Epithelial cell of esophagus (primary cell): ENCODE measurements around the gene WSCD2.

Experiments used
- DNase-seq: peaks from one replicate; pipeline ENCODE4 v3.0.0; 2010; ENCODE audit warnings: low read depth
- H3K4me3 ChIP-seq: 2 replicates; pipeline ENCODE4 v1.5.1; 2011; ENCODE audit warnings: mild to moderate bottlenecking, low read length, control low read depth
- TF ChIP-seq, protein P1 (sequence below): IDR thresholded peaks from 2 replicates; pipeline ENCODE4 v1.5.1; 2011; ENCODE audit warnings: low read depth, mild to moderate bottlenecking, low read length, control low read depth, inconsistent platforms; ENCODE audit not compliant: insufficient read depth; ENCODE audit errors: missing control alignments

WSCD2 gene

DNA sequence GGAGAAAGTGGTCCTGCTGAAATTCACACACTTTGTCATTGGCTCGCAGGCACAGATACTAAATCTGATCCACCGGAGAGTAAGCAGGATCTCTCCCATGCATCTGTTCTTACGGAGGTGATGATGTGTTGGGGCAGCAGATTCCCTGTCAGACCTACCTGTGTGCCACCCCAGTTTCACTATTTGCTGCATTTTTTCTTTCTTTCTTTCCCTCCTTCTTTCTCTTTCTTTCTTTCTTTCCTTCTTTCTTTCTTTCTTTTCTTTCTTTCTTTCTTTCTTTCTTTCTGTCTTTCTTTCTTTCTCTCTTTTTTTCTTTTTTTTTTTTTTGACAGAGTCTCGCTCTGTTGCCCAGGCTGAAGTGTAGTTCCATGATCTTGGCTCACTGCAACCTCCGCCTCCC, 37.4 kb downstream of the WSCD2 start:
- TF ChIP-seq, protein P1, sequence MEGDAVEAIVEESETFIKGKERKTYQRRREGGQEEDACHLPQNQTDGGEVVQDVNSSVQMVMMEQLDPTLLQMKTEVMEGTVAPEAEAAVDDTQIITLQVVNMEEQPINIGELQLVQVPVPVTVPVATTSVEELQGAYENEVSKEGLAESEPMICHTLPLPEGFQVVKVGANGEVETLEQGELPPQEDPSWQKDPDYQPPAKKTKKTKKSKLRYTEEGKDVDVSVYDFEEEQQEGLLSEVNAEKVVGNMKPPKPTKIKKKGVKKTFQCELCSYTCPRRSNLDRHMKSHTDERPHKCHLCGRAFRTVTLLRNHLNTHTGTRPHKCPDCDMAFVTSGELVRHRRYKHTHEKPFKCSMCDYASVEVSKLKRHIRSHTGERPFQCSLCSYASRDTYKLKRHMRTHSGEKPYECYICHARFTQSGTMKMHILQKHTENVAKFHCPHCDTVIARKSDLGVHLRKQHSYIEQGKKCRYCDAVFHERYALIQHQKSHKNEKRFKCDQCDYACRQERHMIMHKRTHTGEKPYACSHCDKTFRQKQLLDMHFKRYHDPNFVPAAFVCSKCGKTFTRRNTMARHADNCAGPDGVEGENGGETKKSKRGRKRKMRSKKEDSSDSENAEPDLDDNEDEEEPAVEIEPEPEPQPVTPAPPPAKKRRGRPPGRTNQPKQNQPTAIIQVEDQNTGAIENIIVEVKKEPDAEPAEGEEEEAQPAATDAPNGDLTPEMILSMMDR = no peak
- no peak overlapping the region for H3K4me3 ChIP-seq
- DNase-seq = no peak

DNA sequence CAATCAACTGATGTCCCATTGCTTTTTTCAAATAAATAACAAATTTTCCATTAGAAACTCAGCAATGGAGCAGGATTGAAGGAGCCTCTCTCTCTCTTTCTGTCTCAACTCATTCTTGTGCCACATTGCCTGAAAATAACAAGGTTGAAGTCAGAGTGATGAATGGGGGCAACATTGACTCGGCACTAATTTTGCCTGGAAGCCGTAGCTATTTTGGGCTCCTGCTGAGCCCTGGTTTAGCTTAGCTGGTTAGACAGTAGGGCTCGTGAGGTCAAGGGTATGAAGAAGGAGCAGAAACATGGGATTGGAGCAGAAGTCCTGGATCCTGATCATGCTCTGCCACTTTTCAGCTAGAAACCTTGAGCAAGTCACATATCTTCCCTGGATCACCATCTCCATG, 38.9 kb downstream of the WSCD2 start:
- no peak for DNase-seq
- TF ChIP-seq, protein P1 = no peak
- H3K4me3 ChIP-seq = no peak overlapping the region

DNA sequence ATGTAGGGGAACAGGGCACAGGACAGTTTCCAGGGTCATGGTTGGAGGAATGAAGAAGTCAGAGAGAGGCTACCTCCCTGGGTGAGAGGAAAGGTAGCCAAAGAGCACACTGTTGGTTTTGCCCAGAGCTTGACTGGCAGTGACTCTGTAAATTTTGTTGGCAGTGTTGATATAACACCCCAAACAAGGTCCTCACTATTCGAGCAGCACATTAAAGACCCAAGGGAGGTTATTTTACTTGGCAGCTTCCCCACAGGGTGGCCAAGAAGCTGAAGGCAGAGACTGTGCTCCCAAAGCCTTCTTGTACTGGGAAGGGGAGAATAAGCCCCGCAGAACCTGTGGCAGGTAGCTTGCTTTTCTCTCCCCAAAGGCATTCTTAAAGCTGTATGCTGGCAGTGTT, 40.6 kb downstream of the WSCD2 start:
- TF ChIP-seq, protein P1 = no peak
- H3K4me3 ChIP-seq = no peak overlapping the region
- DNase-seq = no peak

DNA sequence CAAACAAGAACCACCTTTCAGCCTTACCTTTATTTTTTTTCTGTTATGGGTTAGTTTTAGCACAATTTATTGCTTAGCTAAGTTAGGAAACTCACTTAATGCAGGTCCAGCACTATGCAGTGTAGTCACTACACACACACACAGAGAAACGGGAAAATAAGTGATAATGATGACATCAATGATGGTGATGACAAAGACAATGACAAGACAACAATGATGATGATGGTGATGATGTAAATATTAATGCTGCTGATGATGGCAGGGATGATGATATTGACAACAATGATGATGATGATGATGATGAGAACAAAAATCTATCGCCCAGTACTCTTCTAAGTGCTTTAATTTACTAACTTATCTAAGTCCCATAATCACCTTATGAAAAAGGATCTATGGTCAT, 41.1 kb downstream of the WSCD2 start:
- TF ChIP-seq, protein P1 = no peak
- DNase-seq = no peak
- H3K4me3 ChIP-seq = no peak overlapping the region

DNA sequence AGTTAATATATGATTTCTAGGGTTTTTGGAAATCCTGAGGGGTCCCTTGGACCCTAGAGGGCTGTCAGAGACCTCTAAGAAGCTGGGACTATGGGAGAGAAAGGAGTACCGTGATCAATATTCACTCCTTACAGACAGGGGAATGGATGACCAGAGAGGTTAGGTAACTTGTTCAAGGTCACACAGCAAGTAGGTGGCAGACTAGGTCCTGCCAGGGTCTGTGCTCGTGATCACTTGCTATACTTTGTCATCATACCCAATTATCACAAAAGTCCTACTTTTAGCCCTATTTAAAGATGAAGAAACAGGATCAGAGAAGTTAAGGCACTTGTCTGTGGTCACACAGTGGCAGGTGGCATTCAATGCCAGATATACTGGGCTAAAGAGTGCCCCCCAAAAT, 42.9 kb downstream of the WSCD2 start:
- TF ChIP-seq, protein P1 = no peak
- no peak overlapping the region for H3K4me3 ChIP-seq
- DNase-seq = no peak

DNA sequence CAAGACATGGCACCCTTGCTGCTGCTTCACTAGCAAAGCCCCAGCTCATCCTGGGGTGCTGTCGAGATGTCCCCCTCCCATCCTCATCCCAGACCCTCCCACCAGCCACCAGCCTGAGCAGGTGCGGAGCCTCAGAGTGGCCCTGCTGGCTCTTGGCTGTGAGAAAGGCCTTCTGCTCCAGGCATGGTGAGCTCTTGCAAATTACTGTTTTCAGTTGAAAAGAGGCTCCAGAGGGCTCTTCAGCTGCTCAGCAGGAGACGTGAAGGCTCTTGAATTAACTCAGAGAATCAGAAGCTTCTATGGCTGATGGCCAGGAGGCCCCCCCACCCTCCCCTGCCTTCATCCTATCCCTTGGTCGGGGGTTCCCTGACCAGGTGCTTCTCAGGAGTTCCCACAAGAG, 44.1 kb downstream of the WSCD2 start:
- TF ChIP-seq, protein P1 = no peak
- H3K4me3 ChIP-seq = no peak overlapping the region
- DNase-seq = no peak

DNA sequence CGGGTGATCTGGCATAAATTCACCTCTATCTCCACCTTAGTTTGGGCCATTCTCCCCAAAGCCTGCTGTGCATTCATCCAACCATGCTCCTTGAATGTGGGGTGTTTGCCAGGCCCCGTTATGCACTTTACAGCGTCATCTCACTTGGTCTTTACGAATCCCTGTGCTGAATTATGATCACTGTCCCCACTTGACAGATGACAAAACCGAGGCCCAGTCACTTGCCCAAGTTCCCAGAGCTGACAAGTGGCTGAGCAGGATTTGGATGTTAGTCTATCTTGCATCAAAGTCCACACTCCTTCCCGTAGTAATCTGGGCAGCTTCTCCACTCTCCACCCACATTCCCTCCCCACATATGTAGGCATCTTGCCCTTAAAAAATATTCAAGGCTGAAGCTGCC, 44.8 kb downstream of the WSCD2 start:
- TF ChIP-seq, protein P1 = no peak

More for the DNA sequence above, 44.8 kb downstream of the WSCD2 start:
- H3K4me3 ChIP-seq = no peak overlapping the region
- no peak for DNase-seq
